IMR-90 (cell line): ENCODE measurements around the gene MYCT1.

Experiments
- CEBPB ChIP-seq: IDR thresholded peaks from 2 replicates; pipeline ENCODE4 v1.6.1; 2012; ENCODE audit warnings: low read depth, low read length, improper control_type of control experiment
- CTCF ChIP-seq: conservative IDR thresholded peaks from 2 replicates; pipeline ENCODE4 v1.5.1; 2012; ENCODE audit warnings: mild to moderate bottlenecking, low read depth, low read length, improper control_type of control experiment
- ELK1 ChIP-seq: fragments of 150-350 bp; IDR thresholded peaks from 2 replicates; pipeline ENCODE4 v1.6.1; 2016; ENCODE audit warnings: low read depth, mild to moderate bottlenecking, low read length, moderate library complexity, borderline replicate concordance
- FOS ChIP-seq: fragments of 150-350 bp; IDR thresholded peaks from 2 replicates; pipeline ENCODE4 v1.6.1; 2016; ENCODE audit warnings: low read depth, low read length
- POLR2A ChIP-seq: IDR thresholded peaks from 2 replicates; pipeline ENCODE4 v1.6.1; 2012; ENCODE audit warnings: mild to moderate bottlenecking, low read depth, low read length
- RAD21 ChIP-seq: IDR thresholded peaks from 2 replicates; pipeline ENCODE4 v1.6.1; 2012; ENCODE audit warnings: low read length, improper control_type of control experiment
- RFX5 ChIP-seq: IDR thresholded peaks from 2 replicates; pipeline ENCODE4 v1.8.0; 2012; ENCODE audit warnings: low read depth, mild to moderate bottlenecking, low read length, moderate library complexity
- USF2 ChIP-seq: fragments of 150-350 bp; IDR thresholded peaks from 2 replicates; pipeline ENCODE4 v1.6.1; 2017; ENCODE audit warnings: mild to moderate bottlenecking, antibody characterized with exemption, low read length, low read depth

GRCh38 chr6:152682141-152682540, 15.6 kb upstream of the MYCT1 start:
- no peak for TF ChIP-seq CTCF
- TF ChIP-seq RAD21, result no peak
- no peak for TF ChIP-seq CEBPB
- no peak for TF ChIP-seq POLR2A
- TF ChIP-seq RFX5, result no peak
- no peak for TF ChIP-seq USF2
- TF ChIP-seq FOS, result no peak
- no peak for TF ChIP-seq ELK1
